Measurements from ENCODE around the gene CNTNAP5.

The CNTNAP5 gene

GRCh38 chr2:124837496-124837895 is 812.4 kb downstream of the CNTNAP5 start:
- DNase-seq, result no peak

DNA sequence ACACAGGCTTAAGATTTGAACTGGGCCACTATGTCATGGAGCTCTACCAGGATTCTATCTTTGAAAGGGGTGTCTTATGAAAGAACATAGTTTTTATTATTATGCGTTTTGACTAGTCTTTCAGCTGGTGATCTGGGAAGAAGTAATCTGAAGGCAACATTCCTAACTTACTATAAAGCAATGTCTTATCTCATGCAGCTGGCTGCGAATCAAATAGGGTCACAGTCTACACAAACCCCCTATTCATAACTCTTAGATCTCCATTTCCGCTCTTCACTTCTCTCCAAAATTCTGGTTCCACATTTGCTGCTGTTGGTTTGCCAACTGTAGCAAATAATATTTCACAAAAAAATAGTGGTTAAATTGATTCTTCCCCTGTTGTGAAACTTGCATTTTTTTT is 813.3 kb downstream of the CNTNAP5 start:
- no peak for DNase-seq

DNA sequence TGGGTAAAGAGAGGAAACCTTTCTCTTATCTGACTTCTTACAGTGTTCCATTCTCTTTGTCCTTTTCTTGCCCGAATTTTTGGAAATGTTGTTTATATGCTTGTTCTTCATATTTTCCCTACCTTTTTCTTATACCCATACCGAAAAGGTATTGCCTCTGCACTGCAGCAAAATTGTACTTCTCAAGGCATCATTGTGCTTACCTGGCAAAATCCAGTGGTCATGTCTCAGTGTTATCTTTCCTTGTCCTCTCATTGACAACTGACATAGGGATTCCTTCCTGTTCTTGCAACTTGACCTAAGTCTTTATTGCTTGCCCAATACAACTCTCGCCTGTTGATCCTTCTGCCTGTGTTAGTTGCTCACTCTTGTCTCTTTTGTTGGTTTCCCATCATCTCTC is 842.2 kb downstream of the CNTNAP5 start:
- no peak for DNase-seq

DNA sequence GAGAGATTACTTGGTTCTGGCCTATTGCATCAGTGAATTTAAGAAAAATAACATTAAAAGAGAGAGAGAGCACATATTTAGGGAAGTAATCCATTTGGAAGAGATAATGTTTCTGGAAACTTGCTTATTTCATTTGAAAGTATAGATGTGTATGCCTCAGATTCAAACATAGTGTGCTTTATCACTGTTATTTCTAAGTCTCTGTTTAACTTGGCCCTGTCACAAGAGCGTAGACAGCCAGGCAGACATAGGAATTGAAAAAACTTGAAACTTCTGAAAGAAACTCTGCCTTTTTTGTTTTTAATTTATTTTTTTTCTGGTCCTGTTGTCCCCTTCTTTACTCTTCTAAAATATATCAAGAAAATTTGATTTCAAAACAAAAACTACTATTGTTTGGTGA is 849.1 kb downstream of the CNTNAP5 start:
- DNase-seq, result no peak

DNA sequence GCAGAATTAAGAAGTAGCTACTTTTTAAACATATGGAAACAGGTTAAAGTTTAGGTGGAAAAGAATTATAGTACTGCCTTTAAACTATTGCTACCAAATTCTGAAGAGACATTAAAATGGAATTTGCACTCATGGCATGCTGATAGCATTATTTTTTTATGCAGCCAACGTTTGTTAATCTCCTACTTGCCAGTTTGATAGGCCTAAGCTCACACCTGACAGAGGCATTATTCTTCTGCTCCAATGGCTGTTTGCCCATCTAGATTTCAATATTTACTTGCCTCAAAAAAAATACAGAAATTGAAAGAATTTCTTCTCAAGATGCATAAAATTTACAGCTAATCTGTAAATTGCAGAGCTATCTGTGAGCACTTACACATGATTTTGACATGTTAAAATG is 849.6 kb downstream of the CNTNAP5 start:
- no peak for DNase-seq

DNA sequence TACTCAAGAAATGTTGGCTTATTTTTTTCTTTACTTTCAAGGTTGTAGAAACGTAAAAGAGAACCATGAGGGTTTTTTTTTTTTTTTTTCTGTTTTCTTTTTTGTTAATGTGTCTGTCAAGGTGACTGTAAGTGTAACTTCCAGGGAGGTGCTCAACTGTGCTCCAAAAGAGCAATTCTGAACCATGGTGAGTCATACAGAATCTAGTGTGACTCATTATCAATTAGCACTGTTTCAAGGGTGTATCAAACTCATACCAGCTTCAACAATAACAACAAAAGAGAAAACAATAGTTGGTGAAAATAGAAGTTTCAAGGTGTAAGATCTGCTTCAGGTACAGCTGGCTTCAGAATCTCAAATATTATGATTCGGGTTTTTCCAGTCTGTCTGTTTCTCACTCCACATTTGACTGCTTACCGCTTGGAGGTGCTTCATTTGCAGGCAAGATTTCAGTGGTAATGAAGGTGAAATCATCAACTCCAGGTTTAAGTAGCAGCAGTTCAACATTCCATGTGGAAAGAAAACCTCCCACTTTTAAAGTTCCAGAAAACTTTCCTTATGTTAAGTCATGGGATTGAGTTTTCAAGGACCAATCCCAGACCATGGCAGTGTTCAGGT is 850.6 kb downstream of the CNTNAP5 start:
- no peak for DNase-seq

DNA sequence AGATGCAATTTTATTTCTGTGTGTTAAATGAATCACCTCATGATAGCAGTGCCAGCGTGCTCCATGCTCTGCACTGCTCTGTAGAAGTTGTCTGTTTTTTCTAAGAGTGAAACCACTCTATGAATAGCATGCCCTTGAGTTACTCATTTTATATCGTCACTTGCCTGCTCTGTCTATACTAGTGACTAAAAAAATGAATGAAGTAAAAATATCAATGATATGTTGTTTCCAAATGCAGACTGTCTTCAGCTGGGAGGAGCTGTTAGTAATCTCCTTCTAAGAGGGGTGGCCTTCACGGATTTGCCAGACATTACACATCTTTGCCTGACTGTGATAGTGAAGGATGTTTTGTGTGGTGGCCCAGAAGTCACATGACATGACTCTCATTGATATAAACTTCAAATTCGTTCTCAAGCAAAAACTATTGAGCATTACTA is 852.1 kb downstream of the CNTNAP5 start:
- DNase-seq, result no peak

DNA sequence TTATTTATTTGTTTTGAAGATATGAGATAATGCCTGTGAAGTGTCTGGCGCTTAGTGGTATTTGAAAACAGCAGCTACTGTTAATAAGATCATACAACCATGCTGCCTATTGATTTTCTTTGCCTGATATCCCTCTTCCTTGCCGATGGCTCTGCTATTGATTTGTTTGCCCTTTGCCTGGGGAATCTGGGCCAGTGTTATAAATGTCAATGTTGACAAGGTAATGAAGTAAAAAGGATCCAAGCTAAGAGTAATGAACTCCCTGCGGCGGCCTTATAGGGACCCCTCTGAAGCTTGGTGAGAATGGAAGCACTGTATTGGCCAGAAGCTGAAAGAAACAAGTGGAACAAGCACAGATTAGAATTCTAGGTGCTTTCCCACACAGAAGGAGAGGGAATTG is 854.6 kb downstream of the CNTNAP5 start:
- DNase-seq, result no peak

- no peak for DNase-seq
These were observed 855.9 kb downstream of the CNTNAP5 start for GRCh38 chr2:124880995-124881394.

DNA sequence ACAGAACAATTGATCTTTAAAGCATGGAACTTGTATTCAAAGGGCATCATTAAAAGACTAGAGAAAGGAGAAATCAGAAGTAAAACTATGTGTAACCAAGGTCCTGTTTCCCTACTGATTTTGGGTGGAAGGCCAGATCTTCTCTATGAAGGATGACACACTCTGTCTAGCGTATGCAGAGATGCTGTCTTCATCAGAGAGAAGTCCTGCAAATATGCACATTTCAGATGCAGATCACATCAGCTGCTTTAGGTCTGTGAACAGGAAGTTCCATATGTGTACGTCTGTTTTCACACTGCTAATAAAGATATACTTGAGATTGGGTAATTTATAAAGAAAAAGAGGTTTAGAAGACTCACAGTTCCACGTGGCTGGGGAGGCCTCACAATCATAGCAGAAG is 857.3 kb downstream of the CNTNAP5 start:
- no peak for DNase-seq

DNA sequence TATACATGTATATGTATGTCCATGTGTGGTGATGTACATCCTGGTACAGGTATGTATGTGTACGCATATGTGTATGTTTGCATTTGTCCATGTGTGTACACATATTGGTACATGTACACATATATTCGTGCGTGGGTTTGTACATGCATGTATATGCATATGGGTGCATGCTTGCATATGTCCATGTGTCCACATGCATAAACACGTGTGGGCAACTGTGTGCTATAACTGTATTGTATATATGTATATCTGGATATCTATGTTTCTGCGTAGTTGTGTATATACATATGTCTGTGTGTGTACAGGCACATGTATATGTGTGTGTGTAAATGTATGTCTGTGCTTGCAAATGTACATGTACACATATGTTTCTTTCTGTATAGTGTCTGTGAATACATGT is 858.5 kb downstream of the CNTNAP5 start:
- no peak for DNase-seq

DNA sequence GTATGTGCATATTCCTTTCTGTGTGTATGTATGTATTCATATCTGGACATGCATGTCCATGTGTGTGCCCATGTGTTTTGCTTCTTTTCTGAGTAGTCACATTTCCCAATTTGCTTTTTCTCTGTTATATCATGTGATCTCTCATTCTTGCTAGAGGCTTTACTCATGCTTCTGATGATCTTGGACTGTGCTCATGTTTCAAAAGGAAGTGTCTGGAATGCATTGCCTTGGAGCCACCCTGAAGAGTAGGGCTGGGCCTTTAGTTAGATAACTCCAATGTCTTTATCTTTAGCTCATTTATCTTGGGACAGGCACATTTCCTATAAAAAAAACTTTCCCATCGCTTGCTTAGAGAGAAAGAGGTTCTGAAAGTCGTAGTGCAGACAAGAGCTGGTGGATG is 859.2 kb downstream of the CNTNAP5 start:
- no peak for DNase-seq

GRCh38 chr2:124886216-124886615 is 861.1 kb downstream of the CNTNAP5 start:
- no peak for DNase-seq

DNA sequence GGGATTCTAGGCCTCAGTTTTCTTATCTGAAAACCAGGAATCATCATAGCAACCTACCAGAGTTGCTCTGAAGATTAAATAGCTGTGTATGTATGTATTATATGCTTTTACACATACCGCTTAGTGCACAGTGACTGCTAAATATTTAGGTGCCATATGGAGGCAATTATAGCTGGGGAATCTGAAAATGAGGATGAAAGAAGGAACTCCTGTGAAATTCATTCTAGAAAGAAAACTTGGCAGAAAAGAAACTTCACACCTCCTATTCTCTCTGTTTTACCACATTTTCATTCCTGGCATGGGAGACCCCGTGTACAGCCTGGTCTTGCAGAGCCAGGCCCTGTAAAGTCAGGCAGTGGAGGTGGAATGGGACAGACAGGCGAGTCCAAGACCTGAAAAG is 862.4 kb downstream of the CNTNAP5 start:
- DNase-seq, result no peak

DNA sequence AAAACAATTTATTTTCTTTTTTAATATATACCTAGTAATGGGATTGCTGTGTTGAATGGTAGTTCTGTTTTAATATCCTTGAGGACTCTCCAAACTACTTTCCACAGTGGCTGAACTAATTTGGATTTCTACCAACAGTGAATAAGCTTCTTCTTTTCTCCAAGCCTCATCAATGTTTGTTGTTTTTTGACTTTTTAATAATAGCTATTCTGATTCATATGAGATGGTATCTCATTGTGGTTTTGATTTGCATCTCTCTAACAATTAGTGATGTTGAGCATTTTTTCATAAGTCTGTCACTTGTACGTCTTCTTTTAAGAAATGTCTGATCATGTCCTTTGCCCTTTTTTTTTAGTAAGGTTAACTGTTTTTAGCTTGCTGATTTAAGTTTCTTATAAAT is 863.3 kb downstream of the CNTNAP5 start:
- no peak for DNase-seq

DNA sequence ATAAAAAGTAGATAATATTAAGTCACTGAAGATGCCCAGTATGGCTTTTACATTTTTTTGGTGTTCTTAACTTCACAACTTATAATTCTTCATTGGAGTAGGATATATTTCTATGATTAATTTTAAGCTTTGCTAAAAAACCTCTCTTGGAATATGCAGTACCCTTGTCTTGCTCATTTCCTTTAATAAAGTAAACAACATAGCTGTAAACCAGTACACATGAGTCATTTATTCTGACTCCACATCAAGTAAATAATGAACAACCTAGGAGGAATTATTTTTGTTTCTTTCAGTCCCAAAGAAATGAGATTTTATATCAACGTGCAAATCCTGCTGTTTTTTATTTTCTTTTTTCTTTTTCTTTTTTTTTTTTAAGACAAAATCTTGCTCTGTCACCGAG is 869.1 kb downstream of the CNTNAP5 start:
- no peak for DNase-seq

DNA sequence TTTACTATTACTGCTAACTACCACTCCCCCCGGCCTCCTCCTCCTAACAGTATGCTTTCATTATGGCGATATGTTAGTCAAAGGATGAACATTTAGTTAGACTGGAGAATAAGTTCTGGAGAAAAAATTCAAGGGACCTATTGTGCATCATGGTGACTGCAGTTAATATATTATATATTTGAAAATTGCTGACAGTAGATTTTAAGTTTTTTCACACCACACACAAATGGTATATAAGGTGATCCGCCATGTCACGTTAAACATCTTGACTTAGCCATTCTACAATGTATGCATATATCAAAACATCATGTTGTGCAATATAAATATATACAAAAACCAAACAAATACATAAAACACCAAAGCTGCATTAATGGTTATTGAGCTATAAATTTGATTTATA is 873.7 kb downstream of the CNTNAP5 start:
- DNase-seq, result no peak

GRCh38 chr2:124908411-124908810 is 883.3 kb downstream of the CNTNAP5 start:
- DNase-seq, result no peak

DNA sequence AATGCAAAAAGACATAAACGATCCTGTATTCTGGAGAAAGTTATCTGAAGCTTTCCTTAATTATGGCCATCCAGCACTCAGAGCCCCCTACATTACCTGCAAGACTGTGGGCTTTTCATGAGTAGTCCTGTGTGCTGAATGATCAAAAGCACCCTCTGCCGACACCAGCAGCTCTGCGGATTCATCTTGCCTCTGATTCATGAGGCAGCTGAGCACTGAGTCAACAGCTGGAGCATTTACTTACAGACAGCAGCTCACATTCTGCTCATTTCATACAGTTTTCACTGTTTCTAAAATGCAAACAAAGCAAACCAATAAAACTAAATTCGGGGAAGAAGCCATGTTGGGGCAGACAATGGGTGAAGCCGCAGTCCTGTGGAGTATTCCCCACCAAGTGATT is 886.5 kb downstream of the CNTNAP5 start:
- DNase-seq, result no peak

DNA sequence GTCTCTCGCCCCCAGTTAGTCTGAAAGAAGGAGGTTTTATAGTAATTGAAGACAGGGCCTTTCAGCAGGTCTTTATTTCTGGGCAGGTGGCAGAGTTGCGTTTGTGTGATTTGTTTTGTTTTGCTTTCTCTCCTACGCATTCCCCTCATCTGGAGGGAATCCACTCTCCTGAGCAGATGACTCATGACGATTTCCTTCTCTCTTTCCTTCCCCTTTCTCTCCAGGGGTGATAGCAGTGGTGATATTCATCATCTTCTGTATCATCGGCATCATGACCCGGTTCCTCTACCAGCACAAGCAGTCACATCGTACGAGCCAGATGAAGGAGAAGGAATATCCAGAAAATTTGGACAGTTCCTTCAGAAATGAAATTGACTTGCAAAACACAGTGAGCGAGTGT is 888.8 kb downstream of the CNTNAP5 start:
- DNase-seq, result no peak

DNA sequence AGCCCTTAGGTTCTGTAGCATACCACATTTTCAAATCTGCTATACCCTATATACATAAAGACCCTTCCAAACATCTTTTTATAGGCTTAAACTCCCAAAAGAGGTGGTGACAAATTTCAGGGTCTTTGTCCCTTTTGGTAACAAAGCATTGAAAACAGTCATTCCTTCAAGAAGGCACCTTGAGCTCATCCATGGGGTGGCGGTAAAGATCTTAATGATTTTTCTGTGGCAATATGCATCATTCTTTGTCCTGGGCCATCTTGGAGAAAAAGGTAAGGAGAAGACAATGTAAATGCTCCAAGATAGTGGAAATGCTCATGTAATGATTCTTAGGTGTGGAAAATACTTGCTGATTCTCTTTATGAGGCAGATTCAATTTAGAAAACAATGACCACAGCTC is 890.5 kb downstream of the CNTNAP5 start:
- no peak for DNase-seq

GRCh38 chr2:124919296-124919695 is 894.2 kb downstream of the CNTNAP5 start:
- DNase-seq, result no peak

DNA sequence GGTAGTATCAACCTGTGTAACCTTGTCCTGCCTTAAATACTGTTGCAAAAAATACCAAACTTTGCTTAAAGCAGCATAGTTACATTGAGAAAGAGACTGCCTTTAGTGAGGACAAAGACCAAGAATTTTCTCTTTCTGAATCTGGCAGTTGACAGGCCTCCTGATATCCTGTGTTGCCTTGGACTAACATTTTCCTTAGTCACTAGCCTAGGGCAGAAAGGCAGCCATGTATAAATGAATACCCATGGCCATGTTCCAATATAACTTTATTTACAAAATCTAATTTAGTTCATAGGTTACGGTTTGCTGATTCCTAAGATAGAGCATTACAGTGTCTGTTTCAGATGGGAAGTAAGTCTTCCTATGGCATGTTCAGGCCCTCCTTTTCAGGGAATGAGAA is 895.4 kb downstream of the CNTNAP5 start:
- DNase-seq, result no peak

DNA sequence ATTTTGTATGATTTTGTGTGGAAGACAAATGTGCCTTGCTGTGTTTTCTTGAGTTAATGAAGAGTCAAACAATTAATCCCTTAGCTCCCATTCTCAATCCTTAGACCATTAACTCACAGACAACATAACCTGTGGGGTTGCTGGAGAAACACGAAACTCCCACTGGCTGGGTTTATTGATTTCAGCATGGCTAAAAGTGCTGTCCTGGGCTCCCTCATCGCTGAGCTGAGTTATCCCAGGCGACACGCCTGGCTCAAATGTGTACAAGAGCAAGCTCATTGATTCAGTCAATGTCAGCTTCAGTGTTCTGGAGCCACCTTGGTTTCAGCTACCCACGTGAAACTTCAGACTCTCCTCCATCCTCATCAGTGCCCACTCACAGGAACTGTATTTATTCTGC is 896.1 kb downstream of the CNTNAP5 start:
- no peak for DNase-seq

GRCh38 chr2:124923097-124923496 is 898.0 kb downstream of the CNTNAP5 start:
- no peak for DNase-seq

DNA sequence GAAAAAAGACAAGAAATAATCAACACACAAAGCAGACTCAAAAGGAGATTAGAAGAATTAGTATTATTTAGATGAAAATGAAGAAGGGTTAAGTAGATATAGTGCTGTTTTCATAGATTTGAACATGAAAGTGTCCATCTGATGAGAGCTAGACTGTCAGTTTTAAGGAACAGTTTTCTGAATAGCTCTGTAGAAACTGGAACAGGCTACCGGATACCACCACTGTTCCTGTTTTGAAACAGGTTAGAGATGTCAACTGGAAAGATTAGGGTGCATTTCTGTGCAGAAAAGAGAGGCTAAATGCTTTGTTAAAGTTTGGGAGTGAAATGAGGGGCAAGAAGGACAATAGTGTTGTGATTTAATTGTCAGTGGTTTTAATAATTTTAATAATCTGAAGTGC is 908.8 kb downstream of the CNTNAP5 start:
- DNase-seq, result no peak

Measured in CD4-positive, alpha-beta T cell treated with Interleukin-6 for 4 hours (primary cell).